ENCODE data around the gene NACC2.
"Not testable (repeated sequence)": the region's sequence is repeated elsewhere in the genome, so short reads cannot be mapped to it uniquely, and the experiment has no call there.

NACC2 gene

GRCh38 chr9:136031741-136032730, 63.1 kb downstream of the NACC2 start:
- no peak for TF ChIP-seq CTCF (IDR thresholded peaks at IDR 0.05; ENCODE audit: low read depth, low read length)
- DNase-seq (ENCODE audit: low read depth in 2 of 2): peak in 1 of 2 donors; percentile 34
- no peak overlapping the region for H3K4me3 ChIP-seq (replicated peaks in 1 of 2; ENCODE audit: low read depth in 2 of 2, low read length in 2 of 2)

- DNase-seq (ENCODE audit: low read depth in 2 of 2): no peak
- no peak for TF ChIP-seq CTCF (IDR thresholded peaks at IDR 0.05; ENCODE audit: low read depth, low read length)
- no peak overlapping the region for H3K4me3 ChIP-seq (replicated peaks in 1 of 2; ENCODE audit: low read depth in 2 of 2, low read length in 2 of 2)
Measured at GRCh38 chr9:136031094-136031493, 64.0 kb downstream of the NACC2 start.

GRCh38 chr9:136029556-136029955, 65.5 kb downstream of the NACC2 start:
- no peak overlapping the region for H3K4me3 ChIP-seq (replicated peaks in 1 of 2; ENCODE audit: low read depth in 2 of 2, low read length in 2 of 2)
- no peak for DNase-seq (ENCODE audit: low read depth in 2 of 2)
- no peak for TF ChIP-seq CTCF (IDR thresholded peaks at IDR 0.05; ENCODE audit: low read depth, low read length)

- TF ChIP-seq CTCF (IDR thresholded peaks at IDR 0.05; ENCODE audit: low read depth, low read length): no peak
- no peak overlapping the region for H3K4me3 ChIP-seq (replicated peaks in 1 of 2; ENCODE audit: low read depth in 2 of 2, low read length in 2 of 2)
- DNase-seq (ENCODE audit: low read depth in 2 of 2): no peak
Measured at GRCh38 chr9:136028760-136029470, 66.2 kb downstream of the NACC2 start.

DNA sequence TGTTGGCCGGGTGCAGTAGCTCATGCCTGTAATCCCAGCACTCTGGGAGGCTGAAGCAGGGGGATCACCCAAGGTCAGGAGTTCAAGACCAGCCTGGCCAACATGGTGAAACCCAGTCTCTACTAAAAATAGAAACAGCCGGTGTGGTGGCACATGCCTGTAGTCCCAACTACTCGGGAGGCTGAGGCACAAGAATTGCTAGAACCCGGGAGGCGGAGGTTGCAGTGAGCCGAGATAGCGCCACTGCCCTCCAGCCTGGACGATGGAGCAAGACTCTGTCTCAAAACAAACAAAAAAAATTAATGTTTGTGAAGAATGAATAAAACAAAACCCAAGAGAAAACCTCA, 68.2 kb downstream of the NACC2 start:
- not testable (repeated sequence) for DNase-seq (ENCODE audit: low read depth in 2 of 2); H3K4me3 ChIP-seq (replicated peaks in 1 of 2; ENCODE audit: low read depth in 2 of 2, low read length in 2 of 2)

- DNase-seq (ENCODE audit: low read depth in 2 of 2): no peak
- TF ChIP-seq CTCF (IDR thresholded peaks at IDR 0.05; ENCODE audit: low read depth, low read length): no peak
- no peak overlapping the region for H3K4me3 ChIP-seq (replicated peaks in 1 of 2; ENCODE audit: low read depth in 2 of 2, low read length in 2 of 2)
Measured at GRCh38 chr9:136026266-136026942, 68.7 kb downstream of the NACC2 start.

- no peak for TF ChIP-seq CTCF (IDR thresholded peaks at IDR 0.05; ENCODE audit: low read depth, low read length)
- DNase-seq (ENCODE audit: low read depth in 2 of 2): no peak
- no peak overlapping the region for H3K4me3 ChIP-seq (replicated peaks in 1 of 2; ENCODE audit: low read depth in 2 of 2, low read length in 2 of 2)
Measured at GRCh38 chr9:136025481-136025880, 69.6 kb downstream of the NACC2 start.

All from cardiac fibroblast (primary cell).